ENCODE data around the gene SORL1.
"Not testable (repeated sequence)": the region's sequence is repeated elsewhere in the genome, so short reads cannot be mapped to it uniquely, and the experiment has no call there.

- not testable (repeated sequence) for TF ChIP-seq POLR2AphosphoS5 (IDR thresholded peaks at IDR 0.05; ENCODE audit: control insufficient read depth, insufficient read depth, low read depth, low read length); SRSF9 (IDR thresholded peaks at IDR 0.05; ENCODE audit: borderline replicate concordance, low read depth, low read length); TAF1 (IDR thresholded peaks at IDR 0.05; ENCODE audit: control insufficient read depth, extremely low read depth, insufficient read depth, low read length, severe bottlenecking); ZNF174 (CRISPR knock-in tag; IDR thresholded peaks at IDR 0.05); TEAD1 (CRISPR knock-in tag; IDR thresholded peaks at IDR 0.05); CTCF (IDR thresholded peaks at IDR 0.05 in 2 of 3, conservative IDR thresholded peaks at IDR 0.05 in 1 of 3; ENCODE audit: insufficient read depth in 2 of 3, low read depth in 1 of 3, low read length in 3 of 3); RBM17 (IDR thresholded peaks at IDR 0.05; ENCODE audit: borderline replicate concordance, low read depth, low read length); HDAC6 (IDR thresholded peaks at IDR 0.05; ENCODE audit: low read depth, low read length); FOXK1 (CRISPR knock-in tag; IDR thresholded peaks at IDR 0.05; ENCODE audit: borderline replicate concordance); SNRNP70 (optimal IDR thresholded peaks at IDR 0.05; ENCODE audit: low read depth, low read length); ZNF274 (IDR thresholded peaks at IDR 0.05; ENCODE audit: borderline replicate concordance, low read depth, low read length); ZKSCAN3 (CRISPR knock-in tag; IDR thresholded peaks at IDR 0.05); ATF7 (IDR thresholded peaks at IDR 0.05); SETDB1 (IDR thresholded peaks at IDR 0.05; ENCODE audit: low read length)
Measured at GRCh38 chr11:121569332-121570299, 117.5 kb downstream of the SORL1 start.
